GM12872 (cell line): ENCODE measurements around the gene GATB.

Source experiments
- CTCF ChIP-seq: IDR thresholded peaks from 3 replicates; pipeline ENCODE4 v1.5.1; 2011; ENCODE audit warnings: low read depth, mild to moderate bottlenecking, low read length, moderate library complexity; ENCODE audit not compliant: insufficient read depth

The GATB gene

DNA sequence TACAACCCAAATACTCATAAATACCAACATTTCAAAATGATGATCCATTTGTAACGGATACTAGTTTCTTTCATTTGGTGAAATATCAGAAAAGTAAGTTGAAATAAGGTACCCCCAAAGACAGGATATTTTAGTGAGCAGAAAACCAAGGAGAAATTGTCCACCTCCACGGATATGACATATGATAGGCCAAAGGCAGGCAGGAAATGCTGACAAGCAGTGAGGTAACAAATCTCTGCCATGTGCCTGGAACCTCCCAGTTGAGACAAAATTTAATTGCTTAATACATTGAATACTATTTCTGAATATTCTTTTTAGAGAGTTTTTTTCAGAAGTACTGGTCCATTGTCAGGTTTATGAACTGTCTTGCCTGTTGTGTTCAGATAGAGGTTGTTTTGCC, 118.8 kb downstream of the GATB start:
- no peak for TF ChIP-seq CTCF

DNA sequence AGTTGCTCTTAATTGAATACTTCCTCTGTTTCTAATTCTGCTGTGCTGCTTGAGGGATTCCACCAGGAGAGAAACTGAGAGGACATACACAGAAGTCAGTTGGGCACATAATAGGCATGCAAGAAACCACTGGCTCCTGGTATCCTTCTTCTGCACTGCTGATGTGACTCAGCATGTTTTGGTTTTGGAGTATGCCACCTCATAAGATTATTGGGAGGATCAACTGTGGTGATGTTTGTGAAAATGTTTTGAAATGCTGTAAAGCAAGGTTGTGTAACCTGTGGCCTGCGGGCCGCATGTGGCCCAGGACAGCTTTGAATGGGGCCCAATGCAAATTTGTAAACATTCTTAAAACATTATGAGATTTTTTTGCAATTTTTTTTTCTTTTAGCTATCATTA, 119.6 kb downstream of the GATB start:
- TF ChIP-seq CTCF = no peak

DNA sequence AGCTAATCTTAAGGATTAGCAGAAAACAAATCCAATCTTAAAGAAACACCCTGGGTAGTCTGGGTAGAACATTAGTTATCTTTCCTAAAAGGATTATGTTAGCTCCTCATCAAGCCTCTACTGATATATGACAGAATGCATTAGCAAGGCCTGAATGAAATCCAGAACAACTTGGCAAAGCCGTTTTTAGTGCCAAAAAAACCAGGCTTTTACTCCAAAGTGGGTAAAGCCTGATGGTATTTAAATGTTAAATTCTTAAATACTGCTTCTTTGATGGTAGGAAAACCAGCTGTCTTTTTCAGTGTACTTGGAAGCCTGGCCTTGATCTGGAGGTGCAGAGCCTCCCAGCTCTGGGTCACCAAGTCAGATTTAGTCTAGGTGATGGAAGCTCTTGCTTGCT, 120.4 kb downstream of the GATB start:
- no peak for TF ChIP-seq CTCF

DNA sequence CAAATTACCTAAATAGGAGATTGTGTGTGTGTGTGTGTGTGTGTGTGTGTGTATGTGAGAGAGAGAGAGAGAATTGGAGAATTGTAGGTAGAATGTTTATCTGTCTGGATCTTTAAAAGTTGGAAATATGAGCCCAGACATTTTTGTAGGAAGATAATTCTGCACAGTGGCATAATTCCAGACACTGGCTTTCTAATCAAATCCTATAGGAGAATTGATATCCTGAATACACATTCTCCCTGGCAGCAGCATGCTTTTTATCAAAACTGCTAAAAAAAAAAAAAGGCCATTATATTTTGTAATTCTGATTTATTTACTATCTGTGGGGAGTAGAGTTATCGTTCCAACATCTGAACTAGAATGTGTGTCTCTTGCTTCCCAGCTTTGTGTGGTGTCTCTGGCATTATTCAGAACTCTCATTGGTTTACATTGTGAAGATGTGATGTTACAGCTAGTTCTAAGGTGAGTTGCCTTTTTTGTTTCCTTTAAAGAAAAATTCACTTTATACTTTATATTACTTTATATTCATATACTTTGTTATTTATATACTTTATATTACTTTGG, 122.4 kb downstream of the GATB start:
- TF ChIP-seq CTCF = no peak

- no peak for TF ChIP-seq CTCF
Observed at GRCh38 chr4:151631349-151631748, 129.5 kb downstream of the GATB start.

- no peak for TF ChIP-seq CTCF
Observed at GRCh38 chr4:151629097-151629783, 131.6 kb downstream of the GATB start.

DNA sequence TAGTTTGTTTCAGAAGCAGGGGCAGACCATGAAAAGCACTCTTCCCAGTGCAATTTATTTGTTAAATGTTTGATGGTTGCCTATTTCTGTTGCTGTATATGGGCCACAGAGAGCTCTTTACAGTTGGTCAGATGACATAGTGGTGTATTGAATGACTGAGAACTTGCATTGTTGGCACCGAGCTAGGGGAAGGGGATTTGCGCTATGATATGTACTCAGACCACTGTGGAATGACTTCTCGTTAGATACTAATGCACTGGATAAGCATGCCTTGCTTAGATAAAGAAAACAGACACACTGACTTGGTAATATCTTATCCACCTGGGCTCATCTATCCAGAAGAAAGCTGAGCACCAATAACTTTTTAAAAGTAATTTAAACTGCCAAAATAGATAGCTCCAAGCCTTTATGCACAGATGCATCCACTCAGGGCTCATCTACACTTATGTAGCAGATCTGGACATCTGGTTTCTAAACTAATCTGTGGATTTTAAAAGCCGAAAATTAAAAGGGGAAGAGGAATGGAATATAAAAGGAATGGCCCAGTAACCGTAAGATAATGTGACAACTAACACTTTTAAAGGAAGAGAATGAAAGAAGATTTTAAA, 132.7 kb downstream of the GATB start:
- TF ChIP-seq CTCF = no peak
